ENCODE measurements around the gene ADGRA3. TPM values are rescaled to one million over a fixed set of nuclear protein-coding genes. Genes with fewer than 3 reads are reported as not detected.

The ADGRA3 gene
- total and polyA plus RNA-seq, 8 donors = 17.6 to 67.1 (median 63.5) TPM

DNA sequence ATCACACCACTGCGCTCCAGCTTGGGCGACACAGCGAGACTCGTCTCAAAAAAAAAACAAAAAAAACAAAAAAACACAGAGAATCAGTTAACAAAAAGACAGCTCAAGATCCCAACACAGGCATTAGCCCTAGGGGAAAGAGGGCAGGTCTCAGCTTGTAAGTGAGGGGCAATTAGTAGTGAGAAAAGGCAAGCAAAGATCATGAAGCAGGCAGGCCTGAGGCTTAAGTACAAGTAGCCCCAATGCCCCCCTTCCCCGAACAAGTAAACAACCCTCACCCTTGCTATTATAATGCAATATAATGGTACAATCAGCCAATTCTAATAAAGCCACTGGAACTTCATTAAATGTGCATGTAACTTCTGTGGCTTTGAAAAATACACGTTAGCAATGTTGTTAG is 17.0 kb downstream of the ADGRA3 start:
- Histone ChIP-seq H3K27me3 (no peaks in the 10 kb centered on the region), H3K4me1 (no peaks in the 10 kb centered on the region), H3K9me3 (no peaks in the 10 kb centered on the region), H3K27ac (no peak overlapping the region), H3K36me3 (no peaks in the 10 kb centered on the region), H3K4me3 (no peak overlapping the region)
- ATAC-seq (no peak), DNase-seq (no peak)
- TF ChIP-seq, protein P1, sequence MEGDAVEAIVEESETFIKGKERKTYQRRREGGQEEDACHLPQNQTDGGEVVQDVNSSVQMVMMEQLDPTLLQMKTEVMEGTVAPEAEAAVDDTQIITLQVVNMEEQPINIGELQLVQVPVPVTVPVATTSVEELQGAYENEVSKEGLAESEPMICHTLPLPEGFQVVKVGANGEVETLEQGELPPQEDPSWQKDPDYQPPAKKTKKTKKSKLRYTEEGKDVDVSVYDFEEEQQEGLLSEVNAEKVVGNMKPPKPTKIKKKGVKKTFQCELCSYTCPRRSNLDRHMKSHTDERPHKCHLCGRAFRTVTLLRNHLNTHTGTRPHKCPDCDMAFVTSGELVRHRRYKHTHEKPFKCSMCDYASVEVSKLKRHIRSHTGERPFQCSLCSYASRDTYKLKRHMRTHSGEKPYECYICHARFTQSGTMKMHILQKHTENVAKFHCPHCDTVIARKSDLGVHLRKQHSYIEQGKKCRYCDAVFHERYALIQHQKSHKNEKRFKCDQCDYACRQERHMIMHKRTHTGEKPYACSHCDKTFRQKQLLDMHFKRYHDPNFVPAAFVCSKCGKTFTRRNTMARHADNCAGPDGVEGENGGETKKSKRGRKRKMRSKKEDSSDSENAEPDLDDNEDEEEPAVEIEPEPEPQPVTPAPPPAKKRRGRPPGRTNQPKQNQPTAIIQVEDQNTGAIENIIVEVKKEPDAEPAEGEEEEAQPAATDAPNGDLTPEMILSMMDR (IDR thresholded peaks at IDR 0.05) = no peak
- intact Hi-C loops (cut with DNase I) = no loop called here

DNA sequence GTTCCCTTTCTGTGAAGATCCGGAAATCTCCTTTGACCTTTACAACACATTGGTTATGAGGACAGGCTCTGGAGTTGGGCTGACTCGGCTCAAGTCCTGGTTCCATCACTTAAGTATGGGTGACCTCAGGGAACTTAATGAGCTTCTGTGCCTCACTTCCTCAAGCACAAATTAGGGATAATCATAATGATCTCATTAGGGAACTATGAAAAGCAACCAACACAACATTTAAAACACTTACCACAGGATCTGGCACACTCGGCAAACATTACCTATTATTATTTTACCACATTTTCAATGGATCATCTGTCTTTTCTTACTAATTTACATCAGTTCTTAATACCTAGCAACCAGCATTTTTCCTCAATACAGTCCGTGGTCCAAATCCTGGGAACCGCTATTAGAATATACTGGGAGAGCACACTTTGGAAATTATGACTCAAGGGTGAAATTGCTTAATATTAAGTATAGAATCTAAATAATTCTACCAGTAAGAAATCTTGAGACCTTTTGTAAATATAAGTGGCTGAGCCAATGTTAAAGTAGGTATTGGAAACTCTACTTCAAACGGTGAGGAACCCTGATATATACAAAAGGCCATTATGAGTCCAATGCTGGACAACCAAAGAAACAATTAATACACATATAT is 19.6 kb downstream of the ADGRA3 start:
- intact Hi-C loops (cut with DNase I) = no loop called here
- TF ChIP-seq, protein P1 (IDR thresholded peaks at IDR 0.05) = no peak
- H3K36me3 ChIP-seq = no peaks in the 10 kb centered on the region
- H3K4me3 ChIP-seq = no peak overlapping the region
- DNase-seq (no peak), ATAC-seq (no peak)
- no peak overlapping the region for H3K27ac ChIP-seq
- H3K9me3 ChIP-seq = no peaks in the 10 kb centered on the region
- no peaks in the 10 kb centered on the region for H3K27me3 ChIP-seq
- H3K4me1 ChIP-seq = no peaks in the 10 kb centered on the region

DNA sequence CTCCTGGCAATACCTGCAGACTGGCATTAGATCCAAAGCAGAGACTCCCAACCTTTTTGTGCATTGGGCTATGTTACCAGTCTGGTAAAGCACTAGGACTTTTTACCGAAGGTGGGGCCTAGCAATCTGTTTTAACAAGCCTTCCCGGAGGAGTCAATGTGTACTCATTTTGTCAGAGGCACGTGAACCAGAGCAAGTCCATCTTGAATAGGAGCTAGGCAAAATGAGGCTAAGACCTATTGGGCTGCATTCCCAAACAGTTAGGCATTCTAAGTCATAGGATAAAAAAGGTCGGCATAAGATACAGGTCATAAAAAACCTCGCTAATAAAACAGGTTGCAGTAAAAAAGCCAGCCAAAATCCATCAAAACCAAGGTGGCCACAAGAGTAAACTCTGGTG is 22.3 kb downstream of the ADGRA3 start:
- no peaks in the 10 kb centered on the region for H3K36me3 ChIP-seq
- no peaks in the 10 kb centered on the region for H3K4me1 ChIP-seq
- ATAC-seq (no peak), DNase-seq (no peak)
- no peaks in the 10 kb centered on the region for H3K9me3 ChIP-seq
- H3K27me3 ChIP-seq = no peaks in the 10 kb centered on the region
- TF ChIP-seq, protein P1 (IDR thresholded peaks at IDR 0.05) = no peak
- intact Hi-C loops (cut with DNase I) = no loop called here
- H3K27ac ChIP-seq = no peak overlapping the region
- H3K4me3 ChIP-seq = no peak overlapping the region

DNA sequence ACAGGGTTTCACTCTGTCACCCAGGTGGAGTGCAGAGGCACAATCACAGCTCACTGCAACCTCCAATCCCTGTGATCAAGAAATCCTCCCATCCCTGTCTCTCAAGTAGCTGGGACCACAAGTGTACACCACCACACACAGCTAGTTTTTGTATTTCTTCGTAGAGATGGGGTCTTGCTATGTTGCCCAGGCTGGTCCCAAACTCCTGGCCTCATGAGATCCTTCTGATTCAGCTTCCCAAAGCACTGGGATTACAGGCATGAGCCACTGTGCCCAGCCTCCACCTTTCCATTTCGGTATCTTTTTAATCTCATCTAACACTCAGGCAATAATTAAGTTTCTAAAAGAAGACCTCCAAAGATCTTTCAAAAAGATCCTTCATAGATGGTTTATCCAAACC is 22.9 kb downstream of the ADGRA3 start:
- intact Hi-C loops (cut with DNase I) = no loop called here
- Histone ChIP-seq H3K27me3 (no peaks in the 10 kb centered on the region), H3K36me3 (no peaks in the 10 kb centered on the region), H3K27ac (no peak overlapping the region), H3K4me3 (no peak overlapping the region), H3K4me1 (no peaks in the 10 kb centered on the region), H3K9me3 (no peaks in the 10 kb centered on the region)
- DNase-seq (no peak), ATAC-seq (no peak)
- TF ChIP-seq, protein P1 (IDR thresholded peaks at IDR 0.05) = no peak

DNA sequence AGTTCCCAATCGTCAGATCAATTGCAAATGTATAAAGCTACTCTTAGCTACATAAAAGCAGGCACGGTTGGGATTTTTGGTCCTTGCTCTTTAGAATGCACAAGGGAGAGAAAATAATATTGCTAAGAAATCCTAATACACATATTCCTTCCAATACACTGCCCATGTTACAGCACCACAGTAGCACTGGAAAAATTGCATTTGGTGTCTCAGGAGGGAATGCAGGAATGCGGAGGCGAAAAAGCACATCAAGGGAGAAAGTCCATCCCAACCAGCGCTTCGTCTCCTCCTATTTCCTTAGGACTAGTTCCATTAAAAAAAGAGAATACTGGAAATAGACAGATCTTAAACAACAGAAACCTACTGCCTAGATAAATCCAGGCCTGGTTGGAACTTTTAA is 23.9 kb downstream of the ADGRA3 start:
- no peaks in the 10 kb centered on the region for H3K36me3 ChIP-seq
- no peaks in the 10 kb centered on the region for H3K4me1 ChIP-seq
- H3K27ac ChIP-seq = no peak overlapping the region
- TF ChIP-seq, protein P1 (IDR thresholded peaks at IDR 0.05) = no peak
- DNase-seq (no peak), ATAC-seq (no peak)
- H3K9me3 ChIP-seq = no peaks in the 10 kb centered on the region
- intact Hi-C loops (cut with DNase I) = no loop called here
- no peak overlapping the region for H3K4me3 ChIP-seq
- H3K27me3 ChIP-seq = no peaks in the 10 kb centered on the region

All from left lung (tissue), 10 donors.